ENCODE measurements around the gene DUSP16. TPM values are rescaled to one million over a fixed set of nuclear protein-coding genes. Genes with fewer than 3 reads are reported as not detected.

DUSP16 gene
- total RNA-seq, 2 donors from 2014 or later = 105 to 129 TPM

GRCh38 chr12:12553208-12553785 is 9.4 kb downstream of the DUSP16 start:
- peaks cover 40% of the 10 kb centered on the region for H3K4me1 Mint-ChIP-seq (ENCODE audit: low read depth)
- H3K4me3 Mint-ChIP-seq = no peak overlapping the region

DNA sequence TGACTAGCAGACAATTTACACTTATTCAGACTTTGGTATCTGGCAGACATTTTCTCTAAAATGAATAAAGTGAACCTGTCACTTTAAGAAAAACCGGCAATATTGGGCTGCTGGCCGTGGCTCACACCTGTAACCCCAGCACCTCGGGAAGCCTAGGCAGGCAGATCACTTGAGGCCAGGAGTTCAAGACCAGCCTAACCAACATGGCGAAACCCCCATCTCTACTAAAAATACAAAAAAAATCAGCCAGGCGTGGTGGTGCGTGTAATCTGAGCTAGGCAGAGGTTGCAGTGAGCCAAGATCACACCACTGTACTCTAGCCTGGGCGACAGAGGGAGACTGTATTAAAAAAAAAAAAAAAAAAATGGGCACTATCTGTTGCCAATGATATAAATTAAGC is 11.5 kb downstream of the DUSP16 start:
- no peaks in the 10 kb centered on the region for H3K27me3 Mint-ChIP-seq (ENCODE audit: low read depth)
- peaks cover 3 to 11% of the 10 kb centered on the region in 2 donors for H3K36me3 Mint-ChIP-seq (ENCODE audit: insufficient read depth in 2 of 2)
- ATAC-seq (replicated peaks in 1 of 2) (no peak), DNase-seq (no peak)
- no peak overlapping the region for H3K27ac Mint-ChIP-seq
- no peak overlapping the region for H3K4me3 Mint-ChIP-seq
- H3K4me1 Mint-ChIP-seq (ENCODE audit: low read depth) = peaks cover 33% of the 10 kb centered on the region
- H3K9me3 Mint-ChIP-seq = no peaks in the 10 kb centered on the region

More at GRCh38 chr12:12553208-12553785, 9.4 kb downstream of the DUSP16 start:
- DNase-seq (no peak), ATAC-seq (replicated peaks in 1 of 2) (no peak)
- Mint-ChIP-seq H3K9me3 (no peaks in the 10 kb centered on the region), H3K27ac (no peak overlapping the region), H3K27me3 (ENCODE audit: low read depth) (no peaks in the 10 kb centered on the region), H3K36me3 (ENCODE audit: insufficient read depth in 2 of 2) (peaks cover 8 to 17% of the 10 kb centered on the region in 2 donors)

DNA sequence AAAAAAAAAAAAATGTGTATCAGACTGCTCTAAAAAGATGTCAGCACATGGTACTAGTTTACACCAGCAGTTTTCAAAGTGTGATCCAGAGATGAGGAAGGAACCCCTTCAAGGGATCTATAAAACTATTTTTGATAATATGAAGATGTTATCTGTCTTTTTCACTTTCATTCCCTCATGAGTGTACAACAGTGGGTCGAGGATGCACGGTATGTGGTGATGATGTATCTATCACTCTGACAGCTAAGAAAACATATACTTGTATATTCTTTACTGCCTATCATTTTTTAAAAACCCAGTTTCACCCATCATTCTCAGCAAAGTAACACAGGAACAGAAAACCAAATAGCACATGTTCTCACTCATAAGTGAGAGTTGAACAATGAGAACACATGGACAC is 12.4 kb downstream of the DUSP16 start:
- Mint-ChIP-seq H3K27me3 (ENCODE audit: low read depth) (no peaks in the 10 kb centered on the region), H3K4me1 (ENCODE audit: low read depth) (peaks cover 33% of the 10 kb centered on the region), H3K27ac (no peak overlapping the region), H3K4me3 (no peak overlapping the region), H3K36me3 (ENCODE audit: insufficient read depth in 2 of 2) (peaks cover 3 to 11% of the 10 kb centered on the region in 2 donors), H3K9me3 (no peaks in the 10 kb centered on the region)
- ATAC-seq (replicated peaks in 1 of 2) (no peak), DNase-seq (no peak)

- DNase-seq = no peak
- H3K4me3 Mint-ChIP-seq = no peak overlapping the region
- H3K27ac Mint-ChIP-seq = no peak overlapping the region
- ATAC-seq (replicated peaks in 1 of 2) = no peak
- H3K9me3 Mint-ChIP-seq = no peaks in the 10 kb centered on the region
- H3K36me3 Mint-ChIP-seq (ENCODE audit: insufficient read depth in 2 of 2) = peaks cover 0 to 9% of the 10 kb centered on the region in 2 donors
- H3K27me3 Mint-ChIP-seq (ENCODE audit: low read depth) = no peaks in the 10 kb centered on the region
- peaks cover 26% of the 10 kb centered on the region for H3K4me1 Mint-ChIP-seq (ENCODE audit: low read depth)
Observed at GRCh38 chr12:12549426-12549825, 13.2 kb downstream of the DUSP16 start.

- ATAC-seq (replicated peaks in 1 of 2) = no peak
- Mint-ChIP-seq H3K9me3 (no peaks in the 10 kb centered on the region), H3K4me3 (no peak overlapping the region), H3K27me3 (ENCODE audit: low read depth) (no peaks in the 10 kb centered on the region), H3K4me1 (ENCODE audit: low read depth) (peaks cover 24% of the 10 kb centered on the region), H3K36me3 (ENCODE audit: insufficient read depth in 2 of 2) (peaks cover 0 to 7% of the 10 kb centered on the region in 2 donors), H3K27ac (no peak overlapping the region)
- DNase-seq = no peak
Observed at GRCh38 chr12:12548713-12549112, 13.9 kb downstream of the DUSP16 start.

DNA sequence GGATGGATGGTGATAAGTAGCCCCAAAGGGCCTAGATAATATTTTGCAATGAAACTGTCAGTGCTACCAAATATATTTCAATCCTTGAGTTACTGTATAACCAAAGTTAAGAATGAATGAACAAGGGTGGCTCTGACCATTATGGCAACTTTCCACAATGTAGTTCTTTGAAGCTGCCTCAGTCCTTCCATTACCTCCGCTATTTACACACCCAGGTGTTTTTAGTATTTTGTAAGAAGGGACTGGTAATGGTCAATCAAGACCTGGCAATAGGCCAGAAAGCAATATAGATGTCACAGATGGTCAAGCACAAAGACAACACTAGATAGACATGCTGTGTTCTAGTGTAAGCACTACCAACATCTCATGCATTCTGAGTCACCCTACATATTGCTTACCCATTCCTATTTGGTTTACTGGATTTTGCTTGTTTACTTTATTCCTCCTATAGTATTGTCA is 16.3 kb downstream of the DUSP16 start:
- H3K4me3 Mint-ChIP-seq = no peak overlapping the region
- H3K4me1 Mint-ChIP-seq (ENCODE audit: low read depth) = peaks cover 32% of the 10 kb centered on the region
- H3K36me3 Mint-ChIP-seq (ENCODE audit: insufficient read depth in 2 of 2) = peaks cover 0 to 11% of the 10 kb centered on the region in 2 donors
- ATAC-seq (replicated peaks in 1 of 2) (no peak), DNase-seq (no peak)
- H3K27ac Mint-ChIP-seq = no peak overlapping the region
- H3K9me3 Mint-ChIP-seq = no peaks in the 10 kb centered on the region
- H3K27me3 Mint-ChIP-seq (ENCODE audit: low read depth) = no peaks in the 10 kb centered on the region

- DNase-seq (no peak), ATAC-seq (replicated peaks in 1 of 2) (peak in 1 of 2 donors; percentile 45)
- H3K4me3 Mint-ChIP-seq = no peak overlapping the region
- H3K4me1 Mint-ChIP-seq (ENCODE audit: low read depth) = peaks cover 33% of the 10 kb centered on the region
- no peaks in the 10 kb centered on the region for H3K9me3 Mint-ChIP-seq
- H3K27ac Mint-ChIP-seq = peak overlapping the region; percentile 21
- no peaks in the 10 kb centered on the region for H3K27me3 Mint-ChIP-seq (ENCODE audit: low read depth)
- H3K36me3 Mint-ChIP-seq (ENCODE audit: insufficient read depth in 2 of 2) = peaks cover 3 to 16% of the 10 kb centered on the region in 2 donors
Observed at GRCh38 chr12:12543959-12544358, 18.7 kb downstream of the DUSP16 start.

GRCh38 chr12:12542964-12543363 is 19.7 kb downstream of the DUSP16 start:
- Mint-ChIP-seq H3K9me3 (no peaks in the 10 kb centered on the region), H3K36me3 (ENCODE audit: insufficient read depth in 2 of 2) (peaks cover 3 to 16% of the 10 kb centered on the region in 2 donors), H3K27me3 (ENCODE audit: low read depth) (no peaks in the 10 kb centered on the region), H3K4me1 (ENCODE audit: low read depth) (peaks cover 25% of the 10 kb centered on the region), H3K27ac (peak overlapping the region; percentile 39), H3K4me3 (no peak overlapping the region)
- ATAC-seq (replicated peaks in 1 of 2) (no peak), DNase-seq (no peak)

DNA sequence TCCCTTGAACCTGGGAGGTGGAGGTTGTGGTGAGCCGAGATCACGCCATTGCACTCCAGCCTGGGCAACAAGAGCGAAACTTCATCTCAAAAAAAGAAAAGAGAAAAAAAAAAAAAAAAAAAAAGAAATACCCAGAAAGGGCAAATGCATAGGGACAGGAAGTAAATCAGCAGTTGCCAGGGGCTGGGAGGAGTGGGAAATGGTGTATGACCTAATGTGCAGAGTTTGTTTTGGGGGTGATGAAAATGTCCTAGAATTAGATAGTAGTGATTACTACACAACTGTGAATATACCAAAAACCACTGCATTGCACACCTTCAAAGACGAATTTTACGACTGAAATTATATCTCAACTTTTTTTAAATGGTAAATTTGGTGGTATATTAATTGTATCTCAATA is 20.4 kb downstream of the DUSP16 start:
- Mint-ChIP-seq H3K9me3 (no peaks in the 10 kb centered on the region), H3K27ac (no peak overlapping the region), H3K4me1 (ENCODE audit: low read depth) (peaks cover 20% of the 10 kb centered on the region), H3K4me3 (no peak overlapping the region), H3K27me3 (ENCODE audit: low read depth) (no peaks in the 10 kb centered on the region), H3K36me3 (ENCODE audit: insufficient read depth in 2 of 2) (peaks cover 3 to 16% of the 10 kb centered on the region in 2 donors)
- ATAC-seq (replicated peaks in 1 of 2) (no peak), DNase-seq (no peak)

GRCh38 chr12:12541782-12542181 is 20.9 kb downstream of the DUSP16 start:
- Mint-ChIP-seq H3K36me3 (ENCODE audit: insufficient read depth in 2 of 2) (peaks cover 3 to 16% of the 10 kb centered on the region in 2 donors), H3K27me3 (ENCODE audit: low read depth) (no peaks in the 10 kb centered on the region), H3K27ac (peak overlapping the region; percentile 75), H3K4me3 (no peak overlapping the region), H3K9me3 (no peaks in the 10 kb centered on the region), H3K4me1 (ENCODE audit: low read depth) (peaks cover 20% of the 10 kb centered on the region)
- no peak for ATAC-seq (replicated peaks in 1 of 2)
- no peak for DNase-seq

GRCh38 chr12:12540261-12541013 is 22.2 kb downstream of the DUSP16 start:
- Mint-ChIP-seq H3K4me1 (ENCODE audit: low read depth) (peaks cover 26% of the 10 kb centered on the region), H3K4me3 (no peak overlapping the region), H3K27ac (peak overlapping the region; percentile 75), H3K36me3 (ENCODE audit: insufficient read depth in 2 of 2) (peaks cover 3 to 18% of the 10 kb centered on the region in 2 donors), H3K27me3 (ENCODE audit: low read depth) (no peaks in the 10 kb centered on the region), H3K9me3 (no peaks in the 10 kb centered on the region)
- ATAC-seq (replicated peaks in 1 of 2) = no peak
- no peak for DNase-seq

DNA sequence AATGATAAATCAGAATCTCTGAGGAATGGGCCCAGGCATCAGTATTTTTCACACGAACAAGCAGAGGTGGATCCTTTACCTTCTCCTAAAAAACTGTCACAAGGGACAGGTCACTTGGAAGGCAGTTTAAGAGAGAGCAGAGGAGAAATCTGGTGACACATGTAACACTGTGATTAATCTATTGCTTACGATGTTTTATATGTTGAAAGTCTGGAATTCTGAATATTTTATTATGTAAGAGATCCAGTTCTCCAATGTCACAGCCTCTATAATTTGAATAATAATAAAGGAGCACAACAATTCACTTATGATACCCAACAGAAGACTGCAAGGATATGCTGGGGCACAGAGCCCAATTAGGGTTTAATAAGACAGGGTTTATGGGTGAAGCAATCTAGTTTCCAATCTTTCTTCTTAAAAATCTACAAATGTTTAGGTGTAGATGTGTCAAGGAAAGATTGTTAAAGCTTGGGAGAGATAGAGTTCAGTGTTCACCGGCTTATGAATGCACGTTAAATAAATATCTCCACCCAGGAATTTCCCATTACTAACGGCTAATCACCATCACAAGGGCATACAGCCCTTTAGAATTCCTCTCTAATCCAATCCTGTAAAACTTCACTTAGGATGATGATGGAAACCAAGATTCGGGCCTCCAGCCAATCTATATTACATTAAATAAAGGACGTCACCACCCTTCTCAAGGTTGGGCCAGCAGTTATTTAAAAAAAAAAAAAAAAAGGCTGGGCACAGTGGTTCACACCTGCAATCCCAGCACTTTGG is 23.4 kb downstream of the DUSP16 start:
- H3K4me1 Mint-ChIP-seq (ENCODE audit: low read depth) = peaks cover 38% of the 10 kb centered on the region
- no peak overlapping the region for H3K27ac Mint-ChIP-seq
- H3K36me3 Mint-ChIP-seq (ENCODE audit: insufficient read depth in 2 of 2) = peaks cover 3 to 19% of the 10 kb centered on the region in 2 donors
- no peaks in the 10 kb centered on the region for H3K9me3 Mint-ChIP-seq
- H3K4me3 Mint-ChIP-seq = no peak overlapping the region
- ATAC-seq (replicated peaks in 1 of 2) (no peak), DNase-seq (no peak)
- H3K27me3 Mint-ChIP-seq (ENCODE audit: low read depth) = no peaks in the 10 kb centered on the region

DNA sequence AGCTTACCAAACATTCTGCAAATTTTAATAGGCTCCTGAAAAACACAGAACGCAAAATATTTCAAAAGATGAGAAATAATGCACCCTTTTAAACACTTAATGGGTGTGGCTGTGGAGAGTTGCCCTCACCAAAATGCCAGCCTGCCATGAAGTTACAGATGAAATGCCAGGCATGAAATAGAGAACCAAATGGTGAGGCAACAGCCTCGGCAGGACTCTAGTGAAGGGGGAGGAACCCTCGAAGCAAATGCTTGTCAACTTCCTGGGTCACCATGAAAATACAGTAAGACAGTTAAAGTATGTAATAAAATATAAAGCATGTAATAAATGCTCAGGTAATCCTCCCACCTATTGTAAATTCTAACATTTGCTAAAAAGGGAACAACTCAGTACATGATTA is 24.1 kb downstream of the DUSP16 start:
- no peaks in the 10 kb centered on the region for H3K27me3 Mint-ChIP-seq (ENCODE audit: low read depth)
- DNase-seq (no peak), ATAC-seq (replicated peaks in 1 of 2) (no peak)
- peaks cover 45% of the 10 kb centered on the region for H3K4me1 Mint-ChIP-seq (ENCODE audit: low read depth)
- peaks cover 3 to 19% of the 10 kb centered on the region in 2 donors for H3K36me3 Mint-ChIP-seq (ENCODE audit: insufficient read depth in 2 of 2)
- no peak overlapping the region for H3K27ac Mint-ChIP-seq
- no peaks in the 10 kb centered on the region for H3K9me3 Mint-ChIP-seq
- no peak overlapping the region for H3K4me3 Mint-ChIP-seq
